Activated T-helper 1 cell treated with anti-CD3 and anti-CD28 coated beads, Interleukin-2, amount 50 U/mL, for 16 hours (primary cell): ENCODE measurements around the gene LACC1.

ENCODE experiments used
- DNase-seq, 2 donors: peaks; one replicate each; pipeline ENCODE4 v3.0.0-alpha.2; 2020; ENCODE audit warnings: low read depth in 1 of 2, low spot score in 1 of 2

The LACC1 gene

GRCh38 chr13:43879755-43880181 lies at the start of gene LACC1:
TSS of gene LACC1 (plus strand) at chr13:43879904. CDS start at chr13:43880986, 1,082 bp downstream.
- DNase-seq, result peak in 1 of 2 donors; percentile 9

GRCh38 chr13:43830497-43830881 lies 49.2 kb upstream of the LACC1 start:
- DNase-seq, result no peak

DNA sequence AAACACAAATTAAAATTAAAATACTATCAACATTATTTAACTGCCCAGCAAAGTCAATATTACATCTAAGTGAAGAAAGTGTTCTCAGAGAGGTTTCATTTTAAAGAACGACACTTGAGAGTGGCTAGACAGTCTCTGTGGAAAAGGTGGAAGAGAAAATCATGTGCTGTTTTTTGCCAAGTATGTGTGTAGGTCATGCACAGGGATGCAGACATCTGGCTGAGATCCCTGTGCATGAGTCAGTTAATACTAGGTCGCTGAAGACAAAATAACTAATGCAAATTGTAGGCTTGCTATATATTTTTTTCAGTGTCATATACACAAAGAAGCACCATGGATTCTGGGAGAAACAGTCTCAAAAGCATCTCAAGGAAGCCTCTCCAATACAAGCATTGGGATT lies 48.6 kb upstream of the LACC1 start:
- no peak for DNase-seq

GRCh38 chr13:43835701-43836100 lies 44.0 kb upstream of the LACC1 start:
- DNase-seq, result no peak

DNA sequence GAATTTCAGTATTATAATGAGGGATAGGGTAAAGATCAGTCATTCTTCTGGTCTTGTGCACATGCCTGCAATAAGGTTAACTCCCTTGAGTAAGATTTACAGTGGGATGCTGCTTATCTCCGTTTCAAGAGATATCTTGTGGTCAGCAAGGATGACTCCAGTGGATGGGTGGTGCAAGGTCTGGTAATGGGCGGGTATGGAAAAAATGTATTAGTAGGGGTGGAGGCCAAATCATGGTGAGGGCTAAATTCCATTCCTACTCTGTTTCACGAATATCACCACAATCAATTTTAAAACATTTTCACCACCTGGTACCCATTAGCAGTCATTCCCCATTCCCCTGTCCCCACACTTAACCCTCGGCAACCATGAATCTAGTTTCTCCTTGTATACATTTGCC lies 40.8 kb upstream of the LACC1 start:
- no peak for DNase-seq

GRCh38 chr13:43846496-43847158 lies 33.1 kb upstream of the LACC1 start:
- DNase-seq, result no peak

GRCh38 chr13:43848001-43848649 lies 31.6 kb upstream of the LACC1 start:
- DNase-seq, result no peak

GRCh38 chr13:43850873-43851272 lies 28.8 kb upstream of the LACC1 start:
- DNase-seq, result no peak

- no peak for DNase-seq
These were observed 26.7 kb upstream of the LACC1 start for GRCh38 chr13:43852923-43853404.

- no peak for DNase-seq
These were observed 17.8 kb upstream of the LACC1 start for GRCh38 chr13:43861863-43862262.

- no peak for DNase-seq
These were observed 14.8 kb upstream of the LACC1 start for GRCh38 chr13:43864921-43865320.

GRCh38 chr13:43865892-43866291 lies 13.8 kb upstream of the LACC1 start:
- no peak for DNase-seq

DNA sequence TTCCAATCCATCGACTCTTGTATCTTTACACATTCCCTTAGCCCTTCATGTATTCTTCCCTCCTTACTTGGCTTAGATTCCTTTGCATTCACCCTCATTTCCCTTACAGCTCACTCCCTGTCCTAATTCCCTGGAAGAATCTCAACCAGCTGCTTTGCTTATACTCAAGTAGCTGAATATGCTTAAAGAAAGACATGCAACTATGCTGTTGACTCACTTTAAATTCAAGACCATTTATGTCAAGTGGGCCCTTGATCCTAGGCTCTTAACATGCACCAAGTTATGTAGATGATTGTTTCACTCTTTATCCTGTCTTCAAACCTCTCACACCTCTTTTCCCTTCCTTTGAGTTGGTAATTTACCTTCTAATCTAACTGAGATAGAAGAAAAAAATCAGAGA lies 7.5 kb upstream of the LACC1 start:
- DNase-seq, result no peak

DNA sequence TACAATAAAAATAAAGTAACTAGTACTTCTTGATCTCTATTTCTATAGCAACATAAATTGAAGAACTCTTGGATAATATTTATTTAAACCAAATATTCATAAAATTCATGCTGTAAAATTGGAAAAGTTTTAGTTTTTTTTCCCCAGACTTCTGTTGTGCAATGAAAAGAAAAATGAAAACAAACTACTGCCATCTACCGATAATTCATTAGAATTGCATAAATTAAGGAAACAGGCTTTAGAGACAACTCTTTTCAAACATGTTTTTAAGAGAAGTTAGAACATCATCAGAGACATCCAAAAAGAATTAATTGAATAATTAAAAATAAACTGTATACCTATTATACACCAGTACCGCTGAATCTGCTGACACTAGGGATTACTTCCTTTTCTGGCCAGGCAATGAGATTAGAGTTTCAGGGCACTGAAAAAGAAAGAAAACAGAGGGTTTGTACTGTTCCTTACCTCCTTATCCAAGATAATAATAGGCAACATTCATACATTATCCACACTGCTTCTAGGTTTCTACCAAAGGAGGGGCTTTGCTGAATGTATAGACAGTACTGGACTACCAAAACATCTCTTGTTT lies 5.1 kb upstream of the LACC1 start:
- no peak for DNase-seq

GRCh38 chr13:43876366-43876765 lies 3.3 kb upstream of the LACC1 start:
- no peak for DNase-seq

GRCh38 chr13:43877326-43877725 lies 2.4 kb upstream of the LACC1 start:
- no peak for DNase-seq

DNA sequence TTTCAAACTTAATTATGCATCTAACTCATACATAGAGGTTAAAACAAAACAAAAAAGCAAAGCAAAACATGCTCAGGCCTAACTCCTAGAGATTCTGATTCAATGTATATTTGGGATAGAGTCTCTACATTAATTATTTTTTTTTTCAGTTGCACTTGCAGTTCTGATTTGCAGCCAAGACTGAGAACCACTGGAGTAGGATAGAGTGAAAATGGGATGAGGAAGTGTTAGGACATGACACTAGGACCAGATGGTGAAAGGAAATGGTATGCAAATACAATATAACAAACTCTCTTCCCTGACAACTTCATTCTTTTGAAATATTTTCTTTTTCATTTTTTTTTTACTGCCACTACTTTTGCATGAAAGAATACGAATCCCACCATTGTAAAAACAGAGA lies 1.9 kb upstream of the LACC1 start:
- no peak for DNase-seq

- peak; percentile 39 to 67 for DNase-seq
These were observed 581 bp upstream of the LACC1 start, which contains the start of gene CCDC122 for GRCh38 chr13:43878892-43879754. TSS of gene CCDC122 (minus strand) at chr13:43879740. CDS start at chr13:43869376, 10,364 bp downstream.

DNA sequence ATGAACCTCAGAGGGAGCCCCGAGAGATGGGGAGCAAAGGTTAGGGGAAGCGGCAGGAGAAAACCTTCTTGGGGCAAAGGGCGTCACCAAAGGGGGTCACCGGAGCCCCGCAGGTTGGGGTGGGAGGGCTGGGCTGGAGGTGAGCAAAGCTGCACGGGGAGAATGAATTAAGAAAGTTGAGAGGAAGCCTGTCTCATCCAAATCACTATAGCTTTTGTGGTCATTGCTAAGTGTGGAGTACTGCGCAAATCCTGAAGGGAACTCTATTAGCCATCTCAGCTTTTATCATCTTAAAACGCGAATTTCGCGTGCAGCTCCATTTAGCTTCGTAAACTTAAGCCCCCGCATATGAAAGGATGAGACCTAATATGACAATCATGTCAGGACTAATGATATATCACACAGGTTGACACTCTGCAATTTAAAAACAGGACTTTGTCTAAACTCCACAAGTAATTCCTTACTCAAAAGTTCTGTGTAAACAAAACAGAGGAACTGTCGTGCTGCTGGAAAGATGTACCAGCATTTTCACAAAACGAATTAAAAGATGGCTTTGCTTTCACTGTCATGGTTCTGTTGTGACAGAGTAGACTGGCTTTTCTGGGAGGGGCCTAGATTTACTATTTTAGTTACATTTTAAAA lies 631 bp downstream of the LACC1 start:
- DNase-seq, result no peak

DNA sequence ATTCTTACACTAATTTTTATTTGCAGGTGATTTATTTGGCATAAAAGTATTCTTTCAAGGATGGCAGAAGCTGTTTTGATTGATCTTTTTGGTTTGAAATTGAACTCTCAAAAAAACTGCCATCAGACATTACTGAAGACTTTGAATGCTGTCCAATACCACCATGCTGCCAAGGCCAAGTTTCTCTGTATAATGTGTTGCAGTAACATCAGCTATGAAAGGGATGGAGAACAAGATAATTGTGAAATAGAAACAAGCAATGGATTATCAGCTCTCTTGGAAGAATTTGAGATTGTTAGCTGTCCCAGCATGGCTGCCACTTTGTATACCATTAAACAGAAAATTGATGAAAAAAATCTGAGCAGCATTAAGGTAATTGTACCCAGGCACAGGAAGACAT lies 1.2 kb downstream of the LACC1 start:
- DNase-seq, result no peak

DNA sequence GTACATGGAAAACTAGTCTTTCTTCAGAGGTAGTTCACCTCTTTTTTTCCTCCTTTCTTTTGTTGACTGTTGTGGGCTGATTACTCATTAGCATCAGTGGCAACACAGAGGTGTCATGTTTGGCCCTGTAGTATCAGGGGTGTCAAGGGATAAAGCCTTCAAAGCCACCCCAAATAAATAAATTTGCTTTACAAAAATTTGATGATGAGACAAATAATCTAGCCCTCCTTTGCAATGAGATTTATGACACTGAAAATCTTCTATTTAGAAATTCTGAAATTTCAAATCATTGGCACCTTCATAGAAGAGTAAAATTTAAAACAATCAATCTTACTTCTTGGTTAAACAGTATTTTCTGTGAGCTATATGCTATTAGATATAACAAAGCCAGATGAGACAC lies 1.9 kb downstream of the LACC1 start:
- no peak for DNase-seq
